Transverse colon (tissue), 4 donors: ENCODE measurements around the gene KRT83. TPM values are rescaled to one million over a fixed set of nuclear protein-coding genes. Genes with fewer than 3 reads are reported as not detected.
A peak's percentile ranks its signal among the peaks of the same experiment; 100 is the strongest.

Experiments used
- DNase-seq: peaks from one replicate; pipeline ENCODE4 v3.0.0-alpha.2; 2019
- H3K27ac ChIP-seq, 4 donors: fragments of 200-600 bp; sonication (generic); 2 replicates each; pipeline ENCODE4 v1.5.1; 2016 to 2018; ENCODE audit warnings: inconsistent platforms in 4 of 4
- H3K27me3 ChIP-seq: fragments of 200-600 bp; sonication (generic); 2 replicates; pipeline ENCODE4 v1.5.1; 2017; ENCODE audit warnings: inconsistent platforms
- H3K36me3 ChIP-seq, 4 donors: fragments of 200-600 bp; sonication (generic); 2 replicates each; pipeline ENCODE4 v1.5.1; 2017 to 2019; ENCODE audit warnings: inconsistent platforms in 4 of 4
- H3K4me1 ChIP-seq, 4 donors: fragments of 200-600 bp; sonication (generic); 2 replicates each; pipeline ENCODE4 v1.5.1; 2017 to 2020; ENCODE audit warnings: inconsistent platforms in 4 of 4
- H3K4me3 ChIP-seq, 4 donors: fragments of 200-600 bp; sonication (generic); 1 replicate in 1 of 4; 2 replicates in 3 of 4; pipeline versions ENCODE4 v1.5.1 to v1.6.1; 2017 to 2019; ENCODE audit warnings: inconsistent platforms in 4 of 4
- H3K9me3 ChIP-seq, 2 donors: fragments of 200-600 bp; sonication (generic); 2 replicates each; pipeline ENCODE4 v1.5.1; 2017 to 2019; ENCODE audit warnings: inconsistent platforms in 2 of 2
- CTCF ChIP-seq, 5 experiments: fragments of 200-600 bp in 3 of 5; fragments of 450-650 bp in 2 of 5; sonication (generic) in 3 of 5; IDR thresholded peaks; 1 replicate in 2 of 5; 2 replicates in 3 of 5; pipeline ENCODE4 v1.5.1; 2016 to 2017; ENCODE audit warnings: antibody characterized with exemption in 5 of 5, inconsistent platforms in 3 of 5, mild to moderate bottlenecking in 2 of 5, moderate library complexity in 1 of 5
- EP300 ChIP-seq: sonication (generic); formaldehyde crosslinking; IDR thresholded peaks from one replicate; pipeline ENCODE4 v1.6.1; 2017; ENCODE audit warnings: antibody characterized with exemption, low read depth
- POLR2A ChIP-seq: fragments of 450-650 bp; IDR thresholded peaks from one replicate; pipeline ENCODE4 v1.6.1; 2016; ENCODE audit warnings: antibody characterized with exemption, mild to moderate bottlenecking, moderate library complexity
- POLR2AphosphoS5 ChIP-seq, 3 donors: sonication (generic); formaldehyde crosslinking; IDR thresholded peaks; one replicate each; pipeline ENCODE4 v1.6.1; 2016; ENCODE audit warnings: antibody characterized with exemption in 3 of 3
- WGBS, 2 donors: methylation state at CpG; one replicate each; pipeline ENCODE4 v1.1.5; 2018; ENCODE audit warnings: low coverage in 1 of 2; 5-methylcytosine and 5-hydroxymethylcytosine counted together
- in situ Hi-C, 4 donors: fragments of 200-750 bp; cut with MboI; loops; one replicate each; pipeline versions ENCODE4 v1.15.0 to v1.15.1; 2017; ENCODE audit warnings: low sequenced_read_pairs in 3 of 4, low pct_ligation_motif_present in 1 of 4, low pct_unique_long_range_greater_than_20kb in 1 of 4
- intact Hi-C: fragments of 100-400 bp; cut with DNase I; formaldehyde crosslinking; loops from one replicate; pipeline ENCODE4 v1.15.1; 2023; ENCODE audit warnings: low total_unique reads
- total RNA-seq, 4 donors: library from RNA; depleted of rRNA; stranded (reverse); fragments of >200 nt; gene quantifications; one replicate each; pipeline ENCODE4 v1.1.0, GENCODE V29; 2016

The KRT83 gene
- total RNA-seq, 4 donors from 2014 or later = not detected

GRCh38 chr12:52338241-52338960 is 17.2 kb upstream of the KRT83 start:
- in situ Hi-C loops = no loop called here
- peaks cover 0 to 5% of the 10 kb centered on the region in 2 donors for H3K9me3 ChIP-seq
- WGBS, 2 donors = 66 to 69% methylated on average over 6 to 10 of the region's 10 CpGs
- intact Hi-C loops = no loop called here
- peaks cover 0 to 8% (median 0%) of the 10 kb centered on the region in 4 donors for H3K4me1 ChIP-seq
- DNase-seq = no peak
- TF ChIP-seq POLR2A (no peak), CTCF (IDR thresholded peaks at IDR 0.05) (no peak), EP300 (no peak), POLR2AphosphoS5 (IDR thresholded peaks at IDR 0.05) (no peak)
- no peak overlapping the region for H3K27ac ChIP-seq
- H3K27me3 ChIP-seq = peaks cover 9% of the 10 kb centered on the region
- no peaks in the 10 kb centered on the region for H3K36me3 ChIP-seq
- no peak overlapping the region for H3K4me3 ChIP-seq

- in situ Hi-C loops = no loop called here
- 29% methylated on average over 1 of the region's 1 CpG; no CpG with 5 or more reads in 1 of the 2 donors for WGBS, 2 donors
- H3K4me1 ChIP-seq = peaks cover 0 to 8% (median 0%) of the 10 kb centered on the region in 4 donors
- H3K27ac ChIP-seq = no peak overlapping the region
- H3K4me3 ChIP-seq = no peak overlapping the region
- DNase-seq = no peak
- TF ChIP-seq EP300 (no peak), POLR2AphosphoS5 (IDR thresholded peaks at IDR 0.05) (no peak), POLR2A (no peak), CTCF (IDR thresholded peaks at IDR 0.05) (no peak)
- peaks cover 0 to 5% of the 10 kb centered on the region in 2 donors for H3K9me3 ChIP-seq
- H3K36me3 ChIP-seq = no peaks in the 10 kb centered on the region
- intact Hi-C loops = no loop called here
- peaks cover 9% of the 10 kb centered on the region for H3K27me3 ChIP-seq
These were observed 15.9 kb upstream of the KRT83 start for GRCh38 chr12:52337054-52337453.

- no peak for DNase-seq
- H3K4me3 ChIP-seq = no peak overlapping the region
- H3K36me3 ChIP-seq = no peaks in the 10 kb centered on the region
- TF ChIP-seq CTCF (IDR thresholded peaks at IDR 0.05) = no peak
- TF ChIP-seq POLR2AphosphoS5 (IDR thresholded peaks at IDR 0.05) = no peak
- no peak for TF ChIP-seq POLR2A
- TF ChIP-seq EP300 = no peak
- in situ Hi-C loops (no loop called here), intact Hi-C loops (no loop called here)
- peaks cover 9% of the 10 kb centered on the region for H3K27me3 ChIP-seq
- H3K4me1 ChIP-seq = peaks cover 0 to 8% (median 0%) of the 10 kb centered on the region in 4 donors
- peaks cover 0 to 5% of the 10 kb centered on the region in 2 donors for H3K9me3 ChIP-seq
- H3K27ac ChIP-seq = no peak overlapping the region
- 45% methylated on average over 2 of the region's 2 CpGs for WGBS, 2 donors
These were observed 15.4 kb upstream of the KRT83 start for GRCh38 chr12:52336641-52337040.

GRCh38 chr12:52335598-52336262 is 14.5 kb upstream of the KRT83 start:
- H3K27me3 ChIP-seq = peaks cover 9% of the 10 kb centered on the region
- peaks cover 0 to 5% of the 10 kb centered on the region in 2 donors for H3K9me3 ChIP-seq
- H3K36me3 ChIP-seq = no peaks in the 10 kb centered on the region
- WGBS, 2 donors = 43 to 59% methylated on average over 2 to 4 of the region's 4 CpGs
- no peak overlapping the region for H3K4me3 ChIP-seq
- DNase-seq = peak; percentile 74
- in situ Hi-C loops = no loop called here
- H3K27ac ChIP-seq = no peak overlapping the region
- peaks cover 0 to 8% (median 0%) of the 10 kb centered on the region in 4 donors for H3K4me1 ChIP-seq
- intact Hi-C loops = no loop called here
- no peak for TF ChIP-seq EP300
- TF ChIP-seq POLR2AphosphoS5 (IDR thresholded peaks at IDR 0.05) = peak in 1 of 3 donors; percentile 59
